H1 (cell line): Measurements from ENCODE around the gene DEPP1.

ENCODE experiments used
- ATF3 ChIP-seq: IDR thresholded peaks from 2 replicates; pipeline ENCODE4 v1.6.1; 2011; ENCODE audit warnings: low read depth, mild to moderate bottlenecking, low read length; ENCODE audit not compliant: insufficient read depth
- EGR1 ChIP-seq: IDR thresholded peaks from 2 replicates; pipeline ENCODE4 v1.6.1; 2011; ENCODE audit warnings: low read depth, low read length, borderline replicate concordance
- EZH2 ChIP-seq: fragments of 200-600 bp; sonication (generic); IDR thresholded peaks from 2 replicates; pipeline ENCODE4 v1.7.1; 2012; ENCODE audit warnings: low read depth, mild to moderate bottlenecking, moderate library complexity, low read length, inconsistent platforms; ENCODE audit not compliant: severe bottlenecking
- JUN ChIP-seq: IDR thresholded peaks from 2 replicates; pipeline ENCODE4 v1.6.1; 2011; ENCODE audit warnings: low read depth, mild to moderate bottlenecking, improper control_type of control experiment, low read length

GRCh38 chr10:44949127-44949802 is 29.3 kb downstream of the DEPP1 start:
- no peak for TF ChIP-seq JUN
- TF ChIP-seq EZH2 = no peak
- no peak for TF ChIP-seq EGR1
- no peak for TF ChIP-seq ATF3
